ENCODE measurements around the gene TLR10.
"Not testable (repeated sequence)": the region's sequence is repeated elsewhere in the genome, so short reads cannot be mapped to it uniquely, and the experiment has no call there.

Gene TLR10, protein sequence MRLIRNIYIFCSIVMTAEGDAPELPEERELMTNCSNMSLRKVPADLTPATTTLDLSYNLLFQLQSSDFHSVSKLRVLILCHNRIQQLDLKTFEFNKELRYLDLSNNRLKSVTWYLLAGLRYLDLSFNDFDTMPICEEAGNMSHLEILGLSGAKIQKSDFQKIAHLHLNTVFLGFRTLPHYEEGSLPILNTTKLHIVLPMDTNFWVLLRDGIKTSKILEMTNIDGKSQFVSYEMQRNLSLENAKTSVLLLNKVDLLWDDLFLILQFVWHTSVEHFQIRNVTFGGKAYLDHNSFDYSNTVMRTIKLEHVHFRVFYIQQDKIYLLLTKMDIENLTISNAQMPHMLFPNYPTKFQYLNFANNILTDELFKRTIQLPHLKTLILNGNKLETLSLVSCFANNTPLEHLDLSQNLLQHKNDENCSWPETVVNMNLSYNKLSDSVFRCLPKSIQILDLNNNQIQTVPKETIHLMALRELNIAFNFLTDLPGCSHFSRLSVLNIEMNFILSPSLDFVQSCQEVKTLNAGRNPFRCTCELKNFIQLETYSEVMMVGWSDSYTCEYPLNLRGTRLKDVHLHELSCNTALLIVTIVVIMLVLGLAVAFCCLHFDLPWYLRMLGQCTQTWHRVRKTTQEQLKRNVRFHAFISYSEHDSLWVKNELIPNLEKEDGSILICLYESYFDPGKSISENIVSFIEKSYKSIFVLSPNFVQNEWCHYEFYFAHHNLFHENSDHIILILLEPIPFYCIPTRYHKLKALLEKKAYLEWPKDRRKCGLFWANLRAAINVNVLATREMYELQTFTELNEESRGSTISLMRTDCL

DNA sequence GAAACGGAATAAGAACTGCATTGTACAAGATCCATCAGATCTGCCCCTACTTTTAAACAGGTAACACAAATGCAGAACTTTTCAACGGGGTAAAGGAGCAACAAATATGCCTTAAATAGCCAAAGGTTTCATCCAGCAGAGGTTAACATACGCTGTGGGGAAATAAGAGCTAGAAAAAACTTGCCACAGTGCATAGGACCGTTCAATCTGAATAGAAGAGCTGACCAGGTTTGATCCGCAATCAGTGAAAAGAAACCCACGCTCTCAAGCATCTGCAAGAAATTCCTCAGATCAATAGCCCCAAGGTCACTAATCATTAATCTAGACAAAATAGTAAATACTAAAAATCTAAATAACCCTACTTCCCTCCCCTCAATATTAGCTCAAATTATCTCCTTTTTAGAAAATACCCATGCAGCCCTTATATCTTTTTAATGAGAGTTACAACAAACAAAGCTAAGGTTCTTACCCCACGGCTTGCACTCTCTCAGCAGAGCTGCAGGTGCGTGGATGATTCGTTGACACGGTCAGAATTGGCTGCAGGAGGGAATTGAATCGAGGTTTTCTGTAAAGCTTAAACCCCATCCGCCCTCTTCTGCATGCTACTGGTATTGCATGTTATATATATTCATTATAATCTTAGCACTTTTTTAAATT lies at the start of gene TLR10:
Gene TLR10, minus strand, starts transcription at position 539 of the 657 bp plus-strand sequence. CDS start 7,400 bp downstream, outside the sequence.
- DNase-seq (ENCODE audit: low read depth in 2 of 2): no peak

DNA sequence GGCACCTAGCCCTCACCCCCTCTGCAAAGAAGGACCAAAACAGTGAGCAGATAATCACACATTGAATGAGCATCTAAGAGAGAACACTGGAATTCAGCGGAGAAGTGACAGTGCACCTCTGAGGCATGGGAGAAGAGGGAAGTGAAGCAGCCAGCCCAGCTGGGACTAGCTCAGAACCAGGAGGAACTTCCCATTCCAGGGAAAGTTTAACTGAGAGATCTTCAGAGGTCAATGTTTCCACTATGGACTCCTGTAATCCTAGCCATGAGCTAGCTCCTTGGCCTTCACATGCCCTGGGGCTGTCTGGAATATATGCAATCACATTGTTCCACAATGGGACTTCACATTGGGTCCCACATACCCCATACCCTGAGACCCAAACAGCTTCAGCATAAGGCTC lies 49.4 kb upstream of the TLR10 start:
- DNase-seq (ENCODE audit: low read depth in 2 of 2): no peak

DNA sequence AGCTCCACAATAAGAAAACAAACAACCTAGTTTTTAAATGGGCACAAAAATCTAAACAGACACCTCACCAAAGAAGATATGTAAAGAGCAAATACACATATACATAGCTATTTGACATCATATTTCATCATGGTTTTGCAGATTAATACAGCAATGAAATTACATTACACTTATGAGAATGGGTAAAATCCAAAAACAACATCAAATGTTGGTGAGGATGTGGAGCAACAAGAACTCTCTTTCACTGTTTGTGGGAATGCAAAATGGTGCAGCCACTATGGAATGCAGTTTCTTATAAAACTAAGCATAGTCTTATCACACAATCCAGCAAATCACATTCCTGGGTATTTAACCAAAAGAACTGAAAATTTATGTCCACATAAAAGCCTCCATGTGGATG lies 48.9 kb upstream of the TLR10 start:
- no peak for DNase-seq (ENCODE audit: low read depth in 2 of 2)

- DNase-seq (ENCODE audit: low read depth in 2 of 2): no peak
These were observed 46.4 kb upstream of the TLR10 start for GRCh38 chr4:38829237-38829636.

DNA sequence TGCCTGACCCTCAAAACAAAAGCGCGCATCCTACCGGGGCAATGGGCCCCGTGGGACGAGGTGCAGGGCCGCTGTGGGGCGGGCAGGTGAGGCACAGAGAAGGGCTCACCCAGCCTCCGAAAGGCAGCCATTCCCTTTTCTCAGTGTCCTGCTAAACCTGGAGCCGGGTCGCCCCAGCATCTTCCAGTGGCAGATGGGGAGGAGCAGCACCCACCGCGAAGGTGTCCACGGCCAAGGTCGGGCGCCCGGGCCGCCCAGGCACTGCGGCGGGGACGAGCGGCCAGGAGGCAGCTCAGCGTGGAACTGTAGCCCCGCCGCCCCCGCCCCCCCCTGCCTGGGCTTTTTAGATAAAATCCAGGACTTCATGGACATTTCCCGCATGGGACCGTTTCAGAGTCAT lies 41.0 kb upstream of the TLR10 start:
- no peak for DNase-seq (ENCODE audit: low read depth in 2 of 2)

GRCh38 chr4:38822748-38823303 lies 40.0 kb upstream of the TLR10 start:
- DNase-seq (ENCODE audit: low read depth in 2 of 2): no peak

DNA sequence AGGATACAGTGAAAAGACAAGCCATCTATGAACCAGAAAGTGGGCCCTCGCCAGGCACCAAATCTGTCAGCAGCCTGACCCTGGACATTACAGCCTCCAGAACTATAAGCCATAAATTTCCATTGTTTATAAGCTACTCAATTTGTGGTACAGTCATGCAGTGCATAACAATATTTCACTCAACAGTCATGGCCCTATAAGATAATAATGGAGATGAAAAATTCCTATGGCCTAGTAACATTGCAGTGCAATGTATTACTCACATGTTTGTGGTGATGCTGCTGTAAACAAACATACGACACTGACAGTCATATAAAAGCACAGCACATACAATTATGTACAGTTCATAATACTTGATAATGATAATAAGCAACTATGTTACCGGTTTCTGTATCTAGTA lies 38.9 kb upstream of the TLR10 start:
- DNase-seq (ENCODE audit: low read depth in 2 of 2): no peak

GRCh38 chr4:38820329-38821061 lies 37.7 kb upstream of the TLR10 start:
- DNase-seq (ENCODE audit: low read depth in 2 of 2): no peak

DNA sequence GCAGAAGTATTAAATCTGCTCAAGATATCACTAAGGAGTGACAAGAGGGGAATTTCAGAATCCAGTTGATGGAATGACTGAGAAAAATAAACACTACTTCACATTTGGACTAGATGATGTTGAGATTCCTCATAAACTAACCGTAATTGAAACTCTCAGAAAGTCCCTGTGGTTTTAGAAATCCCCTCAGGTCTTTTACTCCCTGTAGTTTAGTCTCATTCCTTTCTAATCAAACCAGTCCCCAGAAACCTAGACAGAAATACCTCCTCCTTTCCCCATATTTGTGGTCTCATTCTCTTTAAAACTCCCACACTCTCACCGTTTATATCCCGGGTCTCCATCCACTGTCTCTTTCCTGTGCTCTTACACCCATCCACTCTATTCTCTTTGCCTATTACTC lies 36.8 kb upstream of the TLR10 start:
- no peak for DNase-seq (ENCODE audit: low read depth in 2 of 2)

DNA sequence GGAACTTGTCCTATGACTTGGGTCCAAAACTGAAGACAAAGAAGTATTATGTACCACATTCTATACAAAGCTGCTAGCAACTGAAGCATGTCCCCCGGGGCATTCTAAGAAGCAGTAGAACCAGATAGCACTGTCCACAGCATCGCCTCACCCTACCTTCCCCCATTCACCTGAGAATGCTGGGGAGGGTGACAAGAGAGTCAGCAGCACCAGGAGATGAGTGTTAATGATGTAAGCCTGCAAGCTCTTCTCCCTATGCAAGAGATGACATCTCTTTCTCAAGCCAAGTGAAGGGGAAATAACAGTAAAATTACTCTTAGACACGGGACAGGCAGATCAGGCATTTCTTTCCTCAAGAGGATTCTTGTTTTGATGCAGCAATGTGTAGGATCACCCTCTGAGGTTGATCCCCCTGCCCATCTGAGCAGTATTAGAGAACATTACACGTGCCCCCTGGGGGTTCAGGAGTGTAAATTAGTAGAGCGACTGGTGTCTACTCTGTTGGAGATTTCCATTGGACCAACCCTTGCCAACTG lies 35.7 kb upstream of the TLR10 start:
- no peak for DNase-seq (ENCODE audit: low read depth in 2 of 2)

DNA sequence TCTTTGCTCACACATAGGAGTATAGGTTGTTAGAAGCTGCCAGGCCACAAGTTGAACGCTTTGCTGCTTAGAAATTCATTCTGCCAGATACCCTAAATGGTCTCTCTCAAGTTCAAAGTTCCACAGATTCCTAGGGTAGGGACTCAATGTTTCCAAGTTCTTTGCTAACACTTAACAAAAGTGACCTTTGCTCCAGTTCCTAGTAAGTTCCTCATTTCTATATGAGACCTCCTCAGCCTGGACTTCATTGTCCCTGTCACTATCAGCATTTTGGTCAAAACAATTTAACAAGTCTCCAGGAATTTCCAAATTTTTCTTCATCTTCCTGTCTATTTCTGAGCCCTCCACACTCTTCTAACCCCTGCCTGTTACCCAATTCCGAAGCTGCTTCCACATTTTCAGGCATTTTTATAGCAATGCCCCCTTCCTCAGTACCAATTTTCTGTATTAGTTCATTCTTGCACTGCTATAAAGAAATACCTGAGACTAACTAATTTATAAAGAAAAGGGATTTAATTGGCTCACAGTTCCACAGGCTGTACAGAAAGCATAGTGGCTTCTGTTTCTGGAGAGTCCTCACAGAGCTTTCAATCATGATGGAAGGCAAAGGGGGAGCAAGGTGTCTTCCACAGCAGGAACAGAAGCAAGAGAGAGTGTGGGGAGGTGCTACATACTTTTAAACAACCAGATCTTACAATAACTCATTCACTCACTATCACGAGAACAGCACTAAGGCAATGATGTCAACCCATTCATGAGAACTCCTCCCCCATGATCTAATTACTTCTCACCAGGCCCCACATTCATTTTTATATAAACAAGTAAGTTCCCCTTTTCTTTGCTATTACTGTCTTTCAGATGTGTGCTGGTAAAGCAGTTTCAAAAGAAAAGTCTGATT lies 33.3 kb upstream of the TLR10 start:
- no peak for DNase-seq (ENCODE audit: low read depth in 2 of 2)

DNA sequence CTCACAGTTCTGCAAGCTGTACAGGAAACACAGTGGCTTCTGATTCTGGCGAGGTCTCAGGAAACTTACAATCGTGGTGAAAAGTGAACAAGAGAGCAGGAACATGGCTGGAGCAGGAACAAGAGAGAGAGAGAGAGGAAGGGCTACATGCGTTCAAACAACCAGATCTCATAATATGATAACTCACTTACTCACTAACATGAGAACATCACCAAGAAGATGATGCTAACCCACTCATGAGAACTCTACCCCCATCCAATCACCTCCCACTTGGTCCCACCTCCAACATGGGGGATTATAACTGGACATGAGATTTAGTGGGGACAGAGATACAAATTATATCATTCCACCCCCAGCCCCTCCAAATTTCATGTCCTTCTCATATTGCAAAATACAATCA lies 31.6 kb upstream of the TLR10 start:
- no peak for DNase-seq (ENCODE audit: low read depth in 2 of 2)

GRCh38 chr4:38811297-38811696 lies 28.5 kb upstream of the TLR10 start:
- no peak for DNase-seq (ENCODE audit: low read depth in 2 of 2)

DNA sequence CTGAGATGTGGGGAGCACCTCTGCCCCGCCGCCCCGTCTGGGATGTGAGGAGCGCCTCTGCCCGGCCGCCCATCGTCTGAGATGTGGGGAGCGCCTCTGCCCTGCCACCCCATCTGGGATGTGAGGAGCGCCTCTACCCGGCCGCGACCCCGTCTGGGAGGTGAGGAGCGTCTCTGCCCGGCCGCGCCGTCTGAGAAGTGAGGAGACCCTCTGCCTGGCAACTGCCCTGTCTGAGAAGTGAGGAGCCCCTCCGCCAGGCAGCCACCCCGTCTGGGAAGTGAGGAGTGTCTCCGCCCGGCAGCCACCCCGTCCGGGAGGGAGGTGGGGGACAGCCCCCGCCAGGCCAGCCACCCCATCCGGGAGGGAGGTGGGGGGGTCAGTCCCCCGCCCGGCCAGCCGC lies 24.7 kb upstream of the TLR10 start:
- DNase-seq (ENCODE audit: low read depth in 2 of 2): not testable (repeated sequence)

DNA sequence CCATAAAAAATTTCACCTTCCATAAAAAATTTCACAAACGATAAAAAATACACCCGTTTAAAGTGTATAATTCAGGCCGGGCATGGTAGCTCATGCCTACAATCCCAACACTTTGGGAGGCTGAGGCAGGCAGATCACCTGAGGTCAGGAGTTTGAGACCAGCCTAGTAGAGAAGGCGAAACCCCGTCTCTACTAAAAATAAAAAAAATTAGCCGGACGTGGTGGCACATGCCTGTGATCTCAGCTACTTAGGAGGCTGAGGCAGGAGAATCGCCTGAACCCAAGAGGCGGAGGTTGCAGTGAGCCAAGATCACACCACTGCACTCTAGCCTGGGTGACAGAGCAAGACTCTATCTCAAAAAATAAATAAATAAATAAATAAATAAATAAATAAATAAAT lies 23.5 kb upstream of the TLR10 start:
- DNase-seq (ENCODE audit: low read depth in 2 of 2): not testable (repeated sequence)

DNA sequence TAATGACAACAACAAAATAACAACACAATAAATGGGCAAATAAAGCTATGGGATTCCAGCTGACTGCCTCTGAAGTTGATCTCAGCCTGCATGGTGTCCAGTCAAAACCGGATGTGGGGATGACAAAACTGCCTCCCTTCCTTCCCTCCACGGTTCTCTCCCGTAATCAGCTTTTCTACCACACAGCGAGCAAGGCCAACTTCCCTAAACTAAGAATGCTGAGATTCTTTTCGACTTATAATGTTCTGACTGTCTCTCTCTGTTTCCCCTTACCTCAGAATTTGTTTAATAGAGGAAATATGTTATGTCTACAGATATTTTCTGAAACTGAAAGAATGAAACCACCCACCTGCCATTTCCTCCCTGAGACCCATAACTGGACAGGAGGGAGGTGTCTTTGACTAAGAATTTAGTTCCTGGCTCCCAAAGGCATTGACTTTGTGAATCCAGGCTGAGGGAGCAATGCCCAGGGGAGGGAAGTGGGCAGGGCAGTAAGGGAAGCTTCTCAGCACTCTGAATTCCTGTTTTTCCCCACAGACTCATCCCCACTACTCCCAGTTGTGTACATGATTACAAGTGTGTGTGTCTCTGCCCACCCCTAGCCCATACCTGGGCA lies 22.8 kb upstream of the TLR10 start:
- no peak for DNase-seq (ENCODE audit: low read depth in 2 of 2)

DNA sequence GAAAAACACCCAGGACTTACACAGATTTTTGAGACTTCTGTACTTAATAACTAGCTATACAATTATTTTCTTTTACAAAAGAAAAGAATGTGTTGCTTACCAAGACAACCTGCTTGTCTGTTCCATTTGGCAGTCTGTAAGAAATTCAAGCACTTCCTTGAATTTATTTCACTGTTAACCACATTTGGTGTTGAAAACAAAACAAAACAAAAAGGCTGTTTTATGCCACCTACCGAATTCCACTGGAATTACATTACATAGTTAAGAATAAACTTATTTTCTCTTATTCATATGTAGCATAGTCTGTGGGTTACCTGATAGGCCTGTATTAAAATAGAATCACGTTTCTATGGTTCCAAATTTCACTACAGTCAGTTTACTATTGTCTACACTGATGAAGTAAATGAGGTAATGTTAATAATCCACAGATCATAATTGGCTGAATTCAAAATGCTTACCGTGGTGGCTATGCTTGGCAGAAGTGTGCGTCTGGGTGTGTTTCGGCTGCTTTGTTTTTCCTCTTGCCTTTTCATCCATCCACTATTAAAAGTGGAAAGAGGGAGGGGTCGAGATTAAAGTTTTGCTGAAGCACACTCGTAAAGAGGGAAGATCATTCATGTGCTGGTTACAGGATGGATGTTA lies 22.0 kb upstream of the TLR10 start, which contains the start of gene TLR1:
Gene TLR1, minus strand, starts transcription at position 138 of the 642 bp plus-strand sequence. CDS start 5,960 bp downstream, outside the sequence.
- DNase-seq (ENCODE audit: low read depth in 2 of 2): no peak

- no peak for DNase-seq (ENCODE audit: low read depth in 2 of 2)
These were observed 21.3 kb upstream of the TLR10 start for GRCh38 chr4:38803833-38804653.

Data from stimulated activated CD8-positive, alpha-beta memory T cell treated with anti-CD3 and anti-CD28 coated beads, Interleukin-15, amount 100 ng/mL, for 4 hours (primary cell).